Mesendoderm (in vitro differentiated cells): Measurements from ENCODE around the gene NR4A2.

Experiments
- DNase-seq: peaks from one replicate; pipeline ENCODE4 v3.0.0; 2013
- H2AK5ac ChIP-seq: 2 replicates; pipeline ENCODE4 v1.6.1; 2013; ENCODE audit warnings: low read length, inconsistent platforms
- H2BK120ac ChIP-seq: 2 replicates; pipeline ENCODE4 v1.6.1; 2013; ENCODE audit warnings: low read depth, mild to moderate bottlenecking, low read length, moderate library complexity, mixed read lengths
- H2BK15ac ChIP-seq: replicated peaks from 2 replicates; pipeline ENCODE4 v1.6.1; 2013; ENCODE audit warnings: low read depth, mild to moderate bottlenecking, moderate library complexity
- H2BK5ac ChIP-seq: 2 replicates; pipeline ENCODE4 v1.6.1; 2013; ENCODE audit warnings: low read length, inconsistent platforms
- H3K18ac ChIP-seq: 2 replicates; pipeline ENCODE4 v1.6.1; 2013; ENCODE audit warnings: mild to moderate bottlenecking, low read length, mixed read lengths
- H3K23ac ChIP-seq: one replicate; pipeline ENCODE4 v1.6.1; 2013; ENCODE audit warnings: low read length
- H3K27ac ChIP-seq: 2 replicates; pipeline ENCODE4 v1.5.1; 2013; ENCODE audit warnings: low read depth, mild to moderate bottlenecking, inconsistent platforms, low read length, moderate library complexity
- H3K27me3 ChIP-seq: 2 replicates; pipeline ENCODE4 v1.6.1; 2013; ENCODE audit warnings: low read length, control low read depth, mild to moderate bottlenecking, inconsistent platforms; ENCODE audit not compliant: insufficient read depth, poor library complexity
- H3K36me3 ChIP-seq: 2 replicates; pipeline ENCODE4 v1.6.1; 2013; ENCODE audit warnings: low read length, inconsistent platforms; ENCODE audit not compliant: control insufficient read depth, insufficient read depth
- H3K4ac ChIP-seq: one replicate; pipeline ENCODE4 v1.6.1; 2013; ENCODE audit warnings: low read depth, mild to moderate bottlenecking, low read length, moderate library complexity
- H3K4me1 ChIP-seq: 2 replicates; pipeline ENCODE4 v1.6.1; 2013; ENCODE audit warnings: low read depth, low read length, inconsistent platforms; ENCODE audit not compliant: control insufficient read depth
- H3K4me2 ChIP-seq: 2 replicates; pipeline ENCODE4 v1.6.1; 2013; ENCODE audit warnings: low read length
- H3K4me3 ChIP-seq: 2 replicates; pipeline ENCODE4 v1.5.1; 2013; ENCODE audit warnings: mild to moderate bottlenecking, low read length
- H3K56ac ChIP-seq: one replicate; pipeline ENCODE4 v1.6.1; 2013; ENCODE audit warnings: low read length
- H3K79me1 ChIP-seq: 2 replicates; pipeline ENCODE4 v1.6.1; 2013; ENCODE audit warnings: low read length, inconsistent platforms
- H3K79me2 ChIP-seq: 2 replicates; pipeline ENCODE4 v1.6.1; 2013; ENCODE audit warnings: mild to moderate bottlenecking, low read length; ENCODE audit not compliant: control insufficient read depth, insufficient read depth
- H3K9ac ChIP-seq: 2 replicates; pipeline ENCODE4 v1.6.1; 2013; ENCODE audit warnings: low read length, inconsistent platforms
- H4K5ac ChIP-seq: one replicate; pipeline ENCODE4 v1.6.1; 2013; ENCODE audit warnings: low read length
- H4K8ac ChIP-seq: one replicate; pipeline ENCODE4 v1.6.1; 2013; ENCODE audit warnings: low read depth, mild to moderate bottlenecking, control low read depth, low read length, moderate library complexity
- WGBS: extraction: QIAGEN DNeasy Blood & Tissue Kit; methylation state at CpG from one replicate; pipeline ENCODE4 v1.1.7; 2013; ENCODE audit warnings: low lambda C conversion rate, missing lambda C conversion rate; ENCODE audit not compliant: insufficient coverage; ENCODE audit errors: extremely low coverage; 5-methylcytosine and 5-hydroxymethylcytosine counted together

Gene NR4A2

DNA sequence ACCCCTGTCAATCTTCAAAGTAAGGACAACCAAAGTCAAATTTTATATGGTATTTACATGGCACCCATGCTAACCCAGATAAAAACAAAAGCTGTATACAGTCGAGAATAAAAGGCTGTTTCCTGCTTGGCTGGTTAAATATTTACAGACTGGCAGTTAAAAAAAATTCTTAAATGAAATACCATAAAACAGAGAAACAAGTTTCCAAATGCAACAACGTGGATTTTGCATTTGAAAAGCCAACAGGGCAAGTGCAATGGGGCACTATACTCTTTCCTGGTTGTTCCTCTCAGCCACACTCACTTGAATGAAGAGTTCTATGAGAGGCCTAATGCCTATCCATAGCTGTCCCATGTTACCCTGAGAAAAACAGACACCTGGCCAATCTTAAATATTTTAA, 6.1 kb upstream of the NR4A2 start:
- no peak overlapping the region for H3K9ac ChIP-seq
- H4K5ac ChIP-seq, result no peak overlapping the region
- H3K56ac ChIP-seq, result no peak overlapping the region
- no CpG with 5 or more reads among the region's 2 CpGs for WGBS
- H3K4ac ChIP-seq, result no peak overlapping the region
- no peak overlapping the region for H4K8ac ChIP-seq
- DNase-seq, result no peak
- H3K4me1 ChIP-seq, result no peaks in the 10 kb centered on the region
- no peaks in the 10 kb centered on the region for H3K36me3 ChIP-seq
- H2AK5ac ChIP-seq, result no peak overlapping the region
- no peaks in the 10 kb centered on the region for H3K79me2 ChIP-seq
- H3K79me1 ChIP-seq, result no peaks in the 10 kb centered on the region
- no peak overlapping the region for H3K4me2 ChIP-seq
- no peaks in the 10 kb centered on the region for H3K27me3 ChIP-seq
- no peak overlapping the region for H3K4me3 ChIP-seq
- H3K18ac ChIP-seq, result no peak overlapping the region
- no peak overlapping the region for H2BK5ac ChIP-seq
- H3K27ac ChIP-seq, result no peak overlapping the region
- H2BK15ac ChIP-seq, result no peak overlapping the region
- no peak overlapping the region for H2BK120ac ChIP-seq
- no peak overlapping the region for H3K23ac ChIP-seq

DNA sequence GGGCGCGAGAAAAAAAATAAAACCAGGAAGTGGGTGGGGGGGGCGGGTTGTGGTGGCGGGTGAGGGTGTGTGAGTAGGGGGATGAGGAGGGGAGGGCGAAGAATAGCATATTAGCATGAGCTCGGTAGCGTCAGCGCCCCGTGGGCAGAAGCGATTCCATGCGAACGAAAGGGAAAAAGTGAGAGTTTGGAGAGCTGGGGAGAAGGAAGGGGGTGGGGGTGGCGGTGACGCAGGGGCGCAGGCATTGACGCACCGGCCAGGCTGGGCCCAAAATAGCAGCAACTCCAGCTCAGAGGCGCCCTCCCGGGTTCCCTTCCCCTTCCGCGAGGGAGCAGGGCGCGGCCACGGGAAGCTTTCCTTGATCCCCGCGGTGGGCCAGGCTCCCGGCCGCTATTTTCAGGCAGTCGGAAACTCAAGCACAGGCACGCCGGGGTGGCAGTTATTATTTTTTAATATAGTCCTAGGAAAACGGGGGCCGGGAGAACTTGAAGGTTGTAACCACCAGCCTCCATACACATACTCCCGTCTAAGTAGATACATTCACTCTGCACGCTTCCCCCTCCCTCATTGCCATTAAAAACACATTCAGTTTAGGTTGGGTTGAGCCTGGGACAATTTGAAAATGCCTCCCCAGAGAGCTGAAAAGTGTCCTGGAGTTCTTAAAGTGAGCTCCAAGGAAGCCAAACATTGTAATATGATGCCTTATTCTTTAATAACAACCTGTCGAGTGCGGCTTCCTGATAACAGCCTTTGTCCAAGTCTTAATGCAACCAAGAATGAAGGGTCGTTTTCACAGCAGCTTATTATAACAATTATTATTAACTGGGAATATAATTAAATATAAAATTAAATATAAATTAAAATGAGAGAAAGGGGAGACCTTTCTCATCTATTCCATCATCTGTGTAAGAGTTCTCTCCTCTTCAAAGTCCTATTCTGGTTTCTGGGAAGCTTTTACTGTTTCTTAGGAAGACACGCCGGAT, 2.3 kb upstream of the NR4A2 start:
- peaks cover 21% of the 10 kb centered on the region for H3K27me3 ChIP-seq
- no peaks in the 10 kb centered on the region for H3K79me1 ChIP-seq
- WGBS, result no CpG with 5 or more reads among the region's 40 CpGs
- no peak overlapping the region for H2BK5ac ChIP-seq
- H4K8ac ChIP-seq, result no peak overlapping the region
- peak overlapping the region; percentile 65 for H3K4ac ChIP-seq
- no peaks in the 10 kb centered on the region for H3K79me2 ChIP-seq
- DNase-seq, result peak; percentile 87
- H3K4me2 ChIP-seq, result peak overlapping the region; percentile 90
- no peaks in the 10 kb centered on the region for H3K36me3 ChIP-seq
- peak overlapping the region; percentile 72 for H3K27ac ChIP-seq
- peak overlapping the region; percentile 85 for H3K56ac ChIP-seq
- peaks cover 4% of the 10 kb centered on the region for H3K4me1 ChIP-seq
- H4K5ac ChIP-seq, result no peak overlapping the region
- H3K18ac ChIP-seq, result peak overlapping the region; percentile 95
- H3K9ac ChIP-seq, result peak overlapping the region; percentile 67
- H2BK120ac ChIP-seq, result no peak overlapping the region
- peak overlapping the region; percentile 40 for H3K4me3 ChIP-seq
- no peak overlapping the region for H2AK5ac ChIP-seq
- no peak overlapping the region for H3K23ac ChIP-seq
- H2BK15ac ChIP-seq, result no peak overlapping the region

DNA sequence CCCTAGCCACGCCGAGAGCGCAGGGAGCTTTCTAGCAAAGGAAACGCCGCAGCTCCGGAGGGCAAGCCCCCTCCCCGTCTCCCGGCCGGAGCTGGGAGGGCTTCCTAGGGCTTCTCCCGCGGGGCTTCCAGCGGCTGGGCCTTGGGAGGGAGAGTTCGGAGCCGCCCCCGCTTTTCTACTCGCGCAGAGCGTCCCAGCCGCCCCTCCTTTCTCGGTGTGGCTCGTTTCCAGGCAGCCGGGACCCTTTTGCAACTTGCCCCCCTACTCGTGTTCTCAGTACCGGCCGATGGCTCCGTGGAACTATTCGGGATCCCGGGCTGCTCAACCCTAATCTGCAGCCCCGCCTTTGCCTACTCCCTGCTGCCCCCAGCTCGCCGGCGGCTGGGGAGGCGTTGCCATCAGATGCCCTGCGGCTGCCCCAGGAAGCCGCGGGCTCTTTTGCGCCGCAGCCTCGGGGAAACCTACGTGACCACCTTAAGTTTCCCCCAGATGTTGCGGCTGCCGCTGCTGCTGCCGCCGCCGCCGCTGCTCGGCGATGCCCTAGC, 1.5 kb upstream of the NR4A2 start:
- Histone ChIP-seq H3K4me1 (peaks cover 5% of the 10 kb centered on the region), H4K8ac (no peak overlapping the region), H3K4ac (no peak overlapping the region), H4K5ac (no peak overlapping the region), H3K79me1 (no peaks in the 10 kb centered on the region), H3K79me2 (no peaks in the 10 kb centered on the region), H3K36me3 (no peaks in the 10 kb centered on the region), H3K23ac (no peak overlapping the region), H2BK120ac (no peak overlapping the region), H3K27me3 (peaks cover 26% of the 10 kb centered on the region), H2BK5ac (no peak overlapping the region), H2AK5ac (no peak overlapping the region), H2BK15ac (no peak overlapping the region), H3K56ac (peak overlapping the region; percentile 85), H3K4me3 (peak overlapping the region; percentile 54), H3K9ac (peak overlapping the region; percentile 67), H3K27ac (peak overlapping the region; percentile 72), H3K18ac (peak overlapping the region; percentile 81), H3K4me2 (peak overlapping the region; percentile 93)
- DNase-seq, result peak; percentile 84
- whole genome bisulfite sequencing, result no CpG with 5 or more reads among the region's 48 CpGs

DNA sequence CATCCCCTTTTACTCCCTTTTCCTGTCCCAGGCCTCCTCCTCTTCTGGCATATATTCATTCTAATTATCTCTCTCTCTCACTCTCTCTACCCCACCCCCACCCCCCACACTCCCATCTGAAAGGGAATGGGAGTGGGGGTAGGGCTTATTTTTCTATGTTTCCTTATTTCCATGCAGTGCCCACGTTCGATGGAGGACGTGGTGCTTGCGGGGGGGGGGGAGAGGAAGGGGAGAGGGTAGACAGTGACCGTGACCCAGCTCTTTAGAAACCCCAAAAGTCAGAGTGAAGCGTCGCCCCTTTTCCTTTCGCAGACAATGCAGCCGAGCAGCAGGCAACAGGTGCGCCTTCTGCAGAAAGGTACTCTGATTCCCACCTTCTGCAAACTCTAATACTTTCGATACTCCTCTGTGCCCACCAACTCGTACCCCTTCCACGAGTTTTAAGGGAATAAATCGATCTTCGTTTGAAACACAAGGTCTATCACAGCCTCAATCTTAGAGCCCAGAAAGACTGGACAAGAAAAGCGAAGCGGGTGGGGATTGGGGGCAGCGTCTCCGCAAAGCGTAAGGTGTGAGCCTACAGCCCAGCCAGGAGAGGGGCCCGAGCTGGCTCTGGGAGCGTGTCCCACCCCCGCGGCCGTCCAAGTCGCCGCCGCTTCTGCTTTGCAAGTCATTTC, 891 bp upstream of the NR4A2 start:
- Histone ChIP-seq H4K5ac (no peak overlapping the region), H3K4ac (no peak overlapping the region), H2BK120ac (no peak overlapping the region), H3K79me2 (no peaks in the 10 kb centered on the region), H2BK5ac (no peak overlapping the region), H3K9ac (peak overlapping the region; percentile 67), H4K8ac (no peak overlapping the region), H3K23ac (no peak overlapping the region), H3K18ac (peak overlapping the region; percentile 81), H3K4me3 (peak overlapping the region; percentile 54), H3K27ac (peak overlapping the region; percentile 72), H3K4me2 (peak overlapping the region; percentile 93), H2AK5ac (no peak overlapping the region), H3K79me1 (no peaks in the 10 kb centered on the region), H3K27me3 (peaks cover 32% of the 10 kb centered on the region), H3K36me3 (no peaks in the 10 kb centered on the region), H3K4me1 (peaks cover 5% of the 10 kb centered on the region), H3K56ac (peak overlapping the region; percentile 86), H2BK15ac (no peak overlapping the region)
- DNase-seq, result no peak
- no CpG with 5 or more reads among the region's 28 CpGs for WGBS

DNA sequence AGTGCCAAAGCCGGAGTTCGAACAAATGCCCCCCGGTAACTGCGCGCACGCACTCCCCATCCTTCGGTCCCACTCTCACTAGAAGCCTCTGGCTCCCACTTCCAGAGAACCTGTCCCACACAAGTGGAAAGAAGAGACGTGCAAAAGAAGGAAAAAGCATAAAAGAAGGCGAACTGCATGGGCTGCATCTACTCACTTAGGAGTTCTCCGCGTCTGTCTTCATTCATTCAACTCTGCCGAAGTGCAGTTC, 312 bp downstream of the NR4A2 start:
- no peak overlapping the region for H3K18ac ChIP-seq
- no peak overlapping the region for H3K4ac ChIP-seq
- H3K27me3 ChIP-seq, result peaks cover 39% of the 10 kb centered on the region
- H3K56ac ChIP-seq, result peak overlapping the region; percentile 66
- no peak overlapping the region for H2BK120ac ChIP-seq
- H3K4me2 ChIP-seq, result peak overlapping the region; percentile 100
- peak overlapping the region; percentile 63 for H3K4me3 ChIP-seq
- no CpG with 5 or more reads among the region's 12 CpGs for WGBS
- H2BK15ac ChIP-seq, result no peak overlapping the region
- no peak overlapping the region for H2BK5ac ChIP-seq
- no peaks in the 10 kb centered on the region for H3K79me1 ChIP-seq
- peaks cover 5% of the 10 kb centered on the region for H3K4me1 ChIP-seq
- no peak overlapping the region for H3K23ac ChIP-seq
- no peak overlapping the region for H3K27ac ChIP-seq
- no peak overlapping the region for H4K8ac ChIP-seq
- DNase-seq, result no peak
- H2AK5ac ChIP-seq, result no peak overlapping the region
- H3K79me2 ChIP-seq, result no peaks in the 10 kb centered on the region
- peak overlapping the region; percentile 60 for H3K9ac ChIP-seq
- H3K36me3 ChIP-seq, result no peaks in the 10 kb centered on the region
- no peak overlapping the region for H4K5ac ChIP-seq
